HG03460 (cell line): ENCODE data around the gene ABCB6.
A peak's percentile ranks its signal among the peaks of the same experiment; 100 is the strongest.

Experiments used
- ATAC-seq: cut with Tn5 transposase; IDR thresholded peaks from one replicate; pipeline ENCODE4 v1.9.1; 2021; ENCODE audit not compliant: unreplicated experiment

ABCB6 gene

DNA sequence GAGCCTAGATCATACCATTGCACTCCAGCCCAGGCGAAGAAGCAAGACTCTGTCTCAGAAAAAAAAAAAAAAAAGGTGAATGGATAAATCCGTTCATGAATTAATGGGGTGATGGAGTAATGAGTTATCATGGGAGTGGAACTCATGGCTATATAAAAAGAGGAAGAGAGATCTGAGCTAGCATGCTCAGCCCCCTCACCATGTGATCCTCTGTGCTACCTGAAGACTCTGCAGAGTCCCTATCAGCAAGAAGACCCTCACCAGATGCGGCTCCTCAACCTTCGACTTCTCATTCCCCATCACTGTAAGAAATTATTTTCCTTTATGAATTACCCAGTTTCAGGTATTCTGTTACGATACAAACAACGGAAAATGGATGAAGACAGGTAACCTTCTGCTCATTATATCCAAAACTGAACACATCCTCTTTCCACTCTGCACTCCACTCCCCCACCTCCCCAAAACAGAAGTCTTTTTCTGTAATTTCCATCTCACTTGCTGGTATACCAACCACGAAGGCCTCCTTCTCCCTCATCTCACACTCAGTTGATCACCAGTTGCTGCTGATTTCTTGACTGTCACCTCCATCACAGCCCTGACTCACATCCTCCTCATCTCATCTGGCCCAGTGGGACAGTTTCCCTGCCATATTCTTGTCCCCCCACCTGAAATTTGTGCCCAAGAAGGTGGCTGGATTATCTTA, 31.9 kb downstream of the ABCB6 start:
- ATAC-seq = no peak

GRCh38 chr2:219184121-219184520, 34.6 kb downstream of the ABCB6 start:
- no peak for ATAC-seq

DNA sequence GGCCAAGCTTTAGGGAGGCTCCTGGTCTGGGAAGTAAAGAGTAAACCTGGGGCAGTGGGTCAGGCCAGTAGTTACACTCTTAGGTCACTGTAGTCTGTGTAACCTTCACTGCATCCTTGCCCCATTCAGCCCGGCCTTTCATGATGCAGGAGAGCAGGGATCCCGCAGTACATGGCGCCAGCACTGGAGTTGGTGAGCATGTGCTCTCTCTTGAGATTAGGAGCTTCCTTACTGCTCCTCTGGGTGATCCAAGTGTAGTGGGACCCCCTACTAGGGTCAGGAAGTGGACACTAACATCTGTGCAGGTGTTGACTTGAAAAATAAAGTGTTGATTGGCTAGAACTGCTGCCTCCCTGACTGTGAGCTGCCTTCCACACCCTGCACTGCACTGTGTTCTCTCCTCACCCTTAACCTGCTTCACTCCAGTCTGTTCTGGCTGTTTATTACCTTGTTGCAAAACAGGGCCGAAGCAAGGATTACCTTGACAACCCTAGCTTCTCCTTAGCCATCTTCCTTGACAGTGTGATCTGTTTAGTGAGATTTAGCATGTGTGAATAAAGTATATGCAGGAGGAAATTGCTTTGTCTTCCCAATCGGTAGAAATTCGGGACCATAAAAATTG, 35.5 kb downstream of the ABCB6 start:
- ATAC-seq = no peak

- ATAC-seq = no peak
These were observed 36.2 kb downstream of the ABCB6 start for GRCh38 chr2:219182331-219183150.

DNA sequence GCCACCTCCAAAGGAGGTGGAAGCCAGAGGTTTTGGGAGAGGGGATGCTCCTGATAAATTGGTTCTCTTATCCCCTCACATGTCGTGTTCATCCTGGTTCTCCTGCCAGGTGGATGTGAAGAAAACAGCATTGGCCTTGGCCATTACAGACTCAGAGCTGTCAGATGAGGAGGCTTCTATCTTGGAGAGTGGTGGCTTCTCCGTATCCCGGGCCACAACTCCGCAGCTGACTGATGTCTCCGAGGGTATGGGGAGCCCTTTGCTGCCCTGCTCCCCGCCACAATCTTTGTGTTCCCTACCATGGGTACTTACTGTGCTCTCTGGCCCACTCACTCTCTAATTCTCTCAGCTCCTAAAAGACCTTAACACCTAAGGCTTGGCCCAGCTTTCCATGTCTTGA, 37.2 kb downstream of the ABCB6 start:
- ATAC-seq = no peak

DNA sequence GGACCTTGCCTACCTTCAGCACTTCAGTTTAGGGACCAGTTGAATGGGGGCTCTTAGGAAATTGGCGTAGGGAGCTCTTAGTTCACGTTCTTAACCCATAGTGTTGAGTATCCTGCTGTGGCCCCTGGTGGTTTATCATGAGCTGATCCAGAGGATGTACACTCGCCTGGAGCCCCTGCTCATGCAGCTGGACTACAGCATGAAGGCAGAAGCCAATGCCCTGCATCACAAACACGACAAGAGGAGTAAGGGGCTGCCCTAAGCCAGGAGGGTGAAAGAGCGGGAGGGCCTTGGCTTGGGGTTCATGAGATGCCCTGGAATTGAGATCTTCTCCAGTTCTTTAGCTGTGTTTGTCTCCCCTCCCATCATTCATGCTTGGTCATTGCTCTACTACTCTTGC, 37.8 kb downstream of the ABCB6 start:
- ATAC-seq = no peak

GRCh38 chr2:219179601-219180465, 38.9 kb downstream of the ABCB6 start:
- ATAC-seq = no peak

GRCh38 chr2:219178377-219179175, 40.2 kb downstream of the ABCB6 start:
- ATAC-seq = peak; percentile 8

DNA sequence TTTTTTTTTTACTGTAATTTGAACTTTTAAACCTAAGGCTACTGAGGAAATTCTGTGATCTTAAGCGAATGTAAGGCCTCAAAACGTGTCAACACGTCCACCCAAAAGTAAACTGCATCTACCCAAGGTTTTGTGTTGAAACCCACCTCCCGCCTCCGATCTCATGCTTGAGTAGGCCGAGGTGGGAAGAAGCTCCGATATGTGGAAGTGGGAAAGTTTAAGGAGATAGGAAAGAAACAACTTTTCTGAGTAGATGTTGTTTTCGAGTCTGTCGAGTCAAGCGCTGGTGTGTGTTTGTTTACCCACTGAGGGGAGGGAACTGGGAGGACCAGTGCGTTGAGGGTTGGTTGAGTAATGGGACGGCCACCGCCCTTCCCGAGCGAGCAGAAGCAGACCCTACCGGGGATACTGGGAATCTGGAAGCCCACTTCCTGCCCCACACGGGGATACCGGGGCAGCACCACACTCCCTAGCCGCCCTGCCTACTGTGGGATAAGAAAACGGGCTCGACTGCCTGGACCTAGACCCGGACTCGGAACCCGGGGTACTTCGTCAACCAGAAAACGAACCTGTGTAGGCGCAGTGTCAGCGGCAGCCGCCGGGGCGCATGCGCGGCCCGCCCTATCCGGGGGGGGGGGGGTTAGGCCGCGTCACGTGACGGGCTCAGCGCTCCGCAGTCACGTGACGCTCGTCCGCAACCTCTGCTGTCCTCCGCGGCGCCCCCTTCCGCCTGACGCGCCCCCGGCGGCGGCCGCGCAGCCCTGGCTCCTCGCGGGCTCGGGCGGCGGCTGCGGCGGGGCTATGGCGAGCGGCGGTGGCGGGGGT, 41.0 kb downstream of the ABCB6 start, which contains the start of gene RETREG2:
Gene RETREG2, plus strand, starts transcription at position 724 of the 825 bp plus-strand sequence. Its CDS starts 78 bp downstream, at position 802.
- ATAC-seq = peak; percentile 35

DNA sequence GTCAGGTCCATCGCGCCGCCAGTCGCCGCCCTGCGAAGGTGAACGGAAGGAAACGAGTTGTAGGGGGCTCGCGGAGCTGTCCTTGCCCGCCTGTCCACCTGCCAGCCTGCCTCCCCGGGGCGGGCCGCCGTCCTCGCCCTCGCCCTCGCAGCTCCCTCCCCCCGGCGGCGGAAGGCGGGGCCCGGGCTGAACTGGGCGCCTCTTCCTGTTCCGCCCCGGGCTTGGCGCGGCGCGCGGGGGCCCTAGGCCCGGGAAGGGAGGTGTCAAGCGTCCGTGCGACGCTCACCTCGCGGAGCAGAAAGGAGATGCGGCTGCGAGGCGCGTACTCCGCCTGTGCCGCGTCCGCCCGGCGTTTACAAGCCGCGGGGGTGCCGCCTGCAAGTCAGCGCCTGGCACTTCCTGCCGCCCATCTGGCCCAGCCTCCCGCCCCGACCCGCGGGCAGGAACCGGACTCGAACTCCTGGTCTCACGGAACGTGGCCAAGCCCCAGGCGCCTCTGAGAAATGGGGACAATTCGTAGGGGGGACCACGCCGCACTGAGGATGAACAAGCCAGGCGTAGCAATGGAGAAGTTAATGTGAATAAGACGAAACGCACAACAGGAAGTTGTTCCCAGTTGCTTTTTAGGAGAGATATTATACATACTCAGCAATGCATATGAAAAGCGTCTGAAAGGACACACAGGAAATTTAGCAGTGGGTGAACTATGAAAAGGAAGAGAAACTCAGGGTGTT, 41.8 kb downstream of the ABCB6 start, which contains the start of gene CNPPD1:
Gene CNPPD1, minus strand, starts transcription at position 108 of the 734 bp plus-strand sequence. Its CDS starts 97 bp downstream, at position 11.
- ATAC-seq = peak; percentile 69

- ATAC-seq = peak; percentile 41
These were observed 42.6 kb downstream of the ABCB6 start for GRCh38 chr2:219175928-219176817.

DNA sequence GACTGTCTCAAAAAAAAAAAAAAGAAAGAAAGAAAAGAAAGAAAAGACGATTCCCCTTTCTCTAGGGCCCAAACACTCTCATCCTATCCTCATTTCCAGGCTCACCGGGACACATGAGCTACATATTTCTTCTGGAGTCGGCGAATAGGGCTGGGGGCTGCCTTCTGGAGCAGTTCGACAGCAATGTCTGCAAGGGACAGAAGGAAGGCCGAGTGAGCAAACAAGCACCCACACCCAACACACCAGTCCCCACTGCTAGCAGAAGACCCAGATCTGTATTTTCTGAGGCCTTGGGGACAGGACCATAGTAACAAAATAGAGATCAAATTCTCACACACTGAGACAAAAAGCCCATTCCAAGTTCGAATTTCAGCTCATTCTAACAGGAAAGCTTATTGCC, 43.3 kb downstream of the ABCB6 start:
- no peak for ATAC-seq

DNA sequence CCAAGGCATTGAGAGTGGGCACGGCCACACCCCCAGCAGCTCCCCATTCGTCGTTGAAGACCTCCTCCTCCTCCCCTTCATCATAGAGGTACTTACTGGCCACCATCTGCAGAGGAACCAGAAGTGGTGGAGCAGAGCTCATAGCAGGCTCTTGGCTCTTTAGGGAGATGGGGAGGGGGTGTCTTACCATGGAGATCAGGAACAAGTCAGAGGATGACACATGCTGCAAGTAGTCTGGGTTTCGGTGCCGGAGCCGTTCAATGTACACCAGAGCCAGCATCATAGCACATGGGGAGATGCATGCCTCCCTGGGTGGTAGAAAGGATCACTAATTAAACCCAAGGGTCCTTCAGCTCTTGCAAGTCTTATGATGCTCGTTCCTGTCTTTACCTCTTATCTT, 44.0 kb downstream of the ABCB6 start:
- no peak for ATAC-seq

- ATAC-seq = no peak
These were observed 44.6 kb downstream of the ABCB6 start for GRCh38 chr2:219174146-219174545.

GRCh38 chr2:219173176-219173575, 45.6 kb downstream of the ABCB6 start:
- no peak for ATAC-seq

GRCh38 chr2:219172231-219173154, 46.3 kb downstream of the ABCB6 start:
- no peak for ATAC-seq
